HG02973 (cell line): Measurements from ENCODE around the gene UBAC2.

Source experiments
- ATAC-seq: cut with Tn5 transposase; IDR thresholded peaks from one replicate; pipeline ENCODE4 v1.9.1; 2021; ENCODE audit warnings: moderate library complexity; ENCODE audit not compliant: unreplicated experiment

Gene UBAC2

GRCh38 chr13:99370481-99371275, 170.0 kb downstream of the UBAC2 start:
- no peak for ATAC-seq

DNA sequence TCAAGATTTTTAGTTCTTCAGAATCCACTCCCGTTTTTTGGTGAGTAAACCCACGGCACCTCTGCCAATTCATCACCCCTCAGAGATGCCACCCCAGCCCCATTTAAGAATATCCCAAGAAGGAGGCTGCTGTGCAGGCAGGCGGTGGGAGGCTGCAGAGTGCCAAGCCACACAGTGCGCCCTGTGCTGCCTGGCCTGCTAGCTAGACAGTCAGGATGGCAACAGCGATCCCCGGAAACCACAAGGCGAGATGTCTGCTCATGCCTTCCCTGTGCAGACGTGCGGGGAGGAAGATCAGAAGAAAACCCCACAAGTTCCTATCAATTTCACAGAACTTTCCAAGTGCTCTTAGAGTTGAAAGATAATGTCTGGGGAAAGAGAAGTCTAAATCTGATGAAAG, 171.3 kb downstream of the UBAC2 start:
- no peak for ATAC-seq

DNA sequence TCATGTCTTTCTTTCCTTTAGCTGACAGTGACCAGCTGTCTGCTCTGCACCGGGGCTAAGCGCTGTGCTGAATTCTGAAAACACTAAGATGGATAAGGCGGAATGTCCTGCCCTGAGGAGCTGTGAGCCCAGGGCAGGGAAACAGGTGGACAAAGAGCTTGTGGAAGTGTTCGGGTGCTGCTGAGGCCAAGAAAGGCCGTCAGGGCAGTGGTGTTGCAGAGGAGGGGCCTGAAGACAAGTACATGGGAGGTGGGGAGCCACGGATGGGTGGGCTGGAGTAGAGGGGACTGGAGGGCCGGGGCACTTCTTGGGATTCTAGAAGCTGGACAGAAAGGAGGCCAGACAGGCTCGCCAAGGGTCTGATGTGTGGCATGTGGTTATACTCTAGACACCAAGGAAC, 172.8 kb downstream of the UBAC2 start:
- no peak for ATAC-seq

GRCh38 chr13:99374169-99374991, 173.7 kb downstream of the UBAC2 start:
- peak; percentile 30 for ATAC-seq

DNA sequence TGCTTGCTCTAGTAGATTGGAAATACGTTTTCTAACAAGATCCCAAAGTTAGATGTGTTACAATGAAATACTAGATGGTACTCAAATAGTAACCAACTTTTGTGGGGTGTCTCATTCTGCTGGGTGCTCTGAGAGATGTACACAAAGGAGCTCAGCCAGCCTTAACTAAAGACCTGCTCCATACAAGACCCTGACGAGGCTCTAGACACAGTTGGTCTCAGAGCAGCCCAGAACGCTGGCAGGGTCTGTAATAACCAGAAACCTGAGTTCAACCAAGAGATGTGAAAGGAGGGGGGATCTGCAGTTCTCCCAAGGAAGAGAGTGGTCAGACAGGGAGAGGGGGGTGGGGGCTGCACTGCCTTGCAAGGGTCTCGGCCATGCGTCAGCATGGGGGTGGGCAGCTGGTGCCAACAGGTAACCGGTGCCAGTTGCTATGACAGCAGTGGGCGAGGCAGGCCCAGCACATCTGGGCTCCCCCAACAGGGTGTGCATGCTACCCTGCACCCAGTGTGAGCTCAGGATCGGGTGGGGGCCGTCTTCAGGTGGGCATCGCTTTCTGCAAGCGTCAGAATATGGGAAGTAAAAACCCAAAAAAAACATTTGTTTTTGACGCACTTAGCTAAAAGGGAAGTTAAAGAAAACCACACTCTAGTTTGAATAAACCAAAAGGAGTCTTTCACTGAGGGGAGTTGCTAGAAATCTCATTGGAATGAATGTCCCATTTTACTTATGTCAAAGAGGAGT, 174.5 kb downstream of the UBAC2 start:
- ATAC-seq, result no peak

- no peak for ATAC-seq
These were observed 175.1 kb downstream of the UBAC2 start for GRCh38 chr13:99375738-99376080.

- peak; percentile 55 for ATAC-seq
These were observed 175.5 kb downstream of the UBAC2 start for GRCh38 chr13:99376132-99376531.

GRCh38 chr13:99376924-99377323, 176.3 kb downstream of the UBAC2 start:
- ATAC-seq, result no peak

DNA sequence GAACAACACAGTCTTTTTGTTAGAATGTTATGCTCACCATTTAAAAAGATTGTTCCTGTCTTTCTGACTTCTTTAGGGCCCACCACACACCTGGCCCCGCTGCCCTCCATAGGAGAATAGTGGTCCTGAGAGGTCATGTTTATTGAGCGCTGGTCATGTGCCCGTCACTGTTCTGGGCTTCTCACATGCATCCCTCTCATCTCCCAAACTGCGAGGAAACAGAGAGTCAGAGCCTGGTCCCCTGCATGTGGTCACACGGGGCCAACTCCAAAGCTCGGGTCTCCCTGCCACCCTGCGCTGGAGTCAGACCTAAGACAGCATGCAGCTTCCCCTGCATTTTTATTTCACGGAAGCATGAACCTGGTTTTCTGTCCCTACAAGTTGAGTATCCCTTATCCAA, 177.0 kb downstream of the UBAC2 start:
- ATAC-seq, result no peak

- no peak for ATAC-seq
These were observed 178.5 kb downstream of the UBAC2 start for GRCh38 chr13:99378985-99379733.

DNA sequence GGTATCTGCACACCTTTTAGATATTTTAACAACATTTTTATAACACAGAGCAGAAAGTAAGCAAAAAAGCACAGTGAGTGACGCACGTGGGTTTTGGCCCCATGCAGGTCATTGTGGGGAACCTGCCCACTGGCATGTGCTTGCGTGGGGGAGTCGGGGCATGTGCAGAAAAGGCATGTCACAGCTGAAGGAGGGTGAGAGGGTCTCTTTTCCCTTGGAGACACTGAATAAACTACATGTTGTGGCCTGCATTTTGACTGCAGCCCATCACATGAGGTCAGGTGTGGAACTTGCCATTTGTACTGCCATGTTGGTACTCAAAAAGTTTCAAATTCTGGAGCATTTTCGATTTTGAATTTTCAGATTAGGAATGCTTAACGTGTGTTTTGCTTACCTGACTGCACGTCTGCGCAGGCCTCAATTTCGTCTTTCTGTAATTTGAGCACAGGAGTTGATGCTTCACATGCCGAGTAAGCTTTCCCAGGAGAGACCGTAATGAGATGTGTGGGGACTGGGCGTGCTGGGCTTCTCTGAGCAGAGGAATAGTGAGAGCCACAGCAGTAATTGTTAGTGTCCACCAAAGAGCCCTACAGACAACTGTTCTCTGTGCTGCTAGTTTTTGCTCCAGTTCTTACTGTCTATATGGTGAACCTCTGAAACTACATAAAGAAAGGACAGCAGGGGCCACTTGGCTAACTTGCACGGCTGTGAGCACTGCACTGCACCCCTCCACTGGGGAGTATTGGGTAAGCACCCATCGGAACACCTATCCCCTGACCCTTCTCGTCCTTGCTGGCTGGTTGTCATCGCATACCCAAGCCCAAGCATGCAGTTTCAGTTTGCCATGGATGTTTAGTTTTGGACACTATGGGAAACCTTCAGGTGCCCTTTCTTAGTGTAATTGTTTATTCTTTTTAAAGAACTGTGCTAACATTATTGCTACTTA, 179.5 kb downstream of the UBAC2 start:
- ATAC-seq, result no peak

GRCh38 chr13:99380921-99381645, 180.4 kb downstream of the UBAC2 start:
- ATAC-seq, result peak; percentile 67

DNA sequence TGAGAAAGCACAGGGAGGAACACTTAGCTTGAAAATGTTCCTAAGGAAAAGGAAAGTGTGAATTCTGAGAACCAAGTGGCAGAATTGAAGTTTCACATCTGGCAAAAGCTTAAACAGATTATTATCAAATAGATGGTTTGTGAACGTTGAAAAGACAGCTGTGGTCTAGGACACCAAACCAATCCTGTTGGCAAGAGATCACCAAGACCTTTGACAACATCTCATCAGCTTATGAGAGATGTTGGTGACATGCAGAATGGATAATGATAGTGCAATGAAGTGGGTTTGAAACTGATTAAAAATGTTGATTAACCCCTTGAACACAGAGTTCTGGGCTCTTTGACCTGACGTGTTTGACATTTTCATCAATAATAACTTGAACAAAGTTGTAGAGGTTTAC, 181.1 kb downstream of the UBAC2 start:
- ATAC-seq, result no peak

DNA sequence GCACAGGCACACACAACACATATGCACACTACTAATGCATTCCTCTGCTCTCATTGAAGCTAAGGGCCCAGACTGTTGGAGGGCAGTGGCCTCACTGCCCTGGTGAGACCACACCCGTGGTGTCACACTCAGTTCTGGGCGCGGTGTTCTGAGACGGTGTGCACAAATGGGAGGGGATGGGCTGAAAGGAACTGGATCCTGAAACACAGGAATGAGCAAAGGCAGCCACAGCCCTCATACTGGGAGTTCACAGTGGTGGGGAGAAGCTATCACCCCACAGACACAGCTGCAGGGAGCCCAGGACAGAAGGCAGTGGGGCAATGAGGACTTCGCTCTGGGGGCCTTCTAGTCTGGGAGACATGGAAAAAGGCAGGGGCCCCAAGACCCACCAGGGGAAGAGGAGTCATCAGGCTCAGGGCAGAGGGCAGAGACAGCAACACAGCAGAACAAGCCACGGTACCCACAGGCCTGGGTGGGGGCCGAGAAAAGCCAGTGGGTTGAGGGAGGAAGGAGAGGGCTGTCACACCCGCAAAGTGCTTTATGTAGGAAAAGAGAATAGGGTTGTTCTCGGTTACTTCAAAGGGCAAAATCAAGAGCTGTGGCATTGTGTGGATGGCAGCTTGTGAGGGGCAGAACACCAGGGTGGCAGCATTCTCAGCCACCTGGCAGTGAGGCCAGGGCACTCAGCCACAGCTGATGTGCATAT, 181.9 kb downstream of the UBAC2 start:
- ATAC-seq, result no peak

GRCh38 chr13:99383511-99383921, 182.9 kb downstream of the UBAC2 start:
- no peak for ATAC-seq

DNA sequence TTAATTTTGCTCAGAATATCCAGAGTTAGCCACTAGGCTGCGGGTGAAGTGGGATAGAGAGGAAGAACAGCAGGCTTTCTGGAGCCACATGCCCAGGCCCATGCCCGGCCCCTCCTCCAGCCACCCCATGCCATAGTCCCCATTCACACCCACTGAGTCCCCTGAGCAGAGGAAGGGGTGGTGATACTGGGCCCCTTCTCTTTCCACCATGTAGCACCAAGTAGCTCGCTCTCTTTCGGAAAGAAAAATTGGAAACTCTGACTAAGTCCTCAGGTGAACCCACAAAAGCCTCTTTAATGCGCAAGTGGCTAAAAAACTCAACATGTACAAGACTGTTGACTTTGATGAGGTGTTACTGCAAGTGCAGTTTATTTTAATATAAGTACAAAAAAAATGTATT, 183.3 kb downstream of the UBAC2 start:
- no peak for ATAC-seq

DNA sequence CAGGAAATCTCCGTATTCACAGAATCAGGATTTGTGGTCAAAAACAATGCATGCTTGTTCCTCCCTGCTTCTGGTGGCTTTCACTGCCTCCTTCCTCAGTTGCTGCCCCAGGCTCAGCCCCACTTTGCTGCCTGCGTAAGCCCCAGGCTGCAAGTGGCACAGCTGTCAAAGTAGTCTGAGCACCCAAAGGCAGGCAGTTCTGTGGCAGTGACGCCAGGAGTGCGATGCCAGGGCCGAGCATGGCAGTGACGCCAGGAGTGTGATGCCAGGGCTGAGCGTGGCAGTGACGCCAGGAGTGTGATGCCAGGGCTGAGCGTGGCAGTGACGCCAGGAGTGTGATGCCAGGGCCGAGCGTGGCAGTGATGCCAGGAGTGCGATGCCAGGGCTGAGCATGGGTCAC, 183.8 kb downstream of the UBAC2 start:
- ATAC-seq, result no peak

DNA sequence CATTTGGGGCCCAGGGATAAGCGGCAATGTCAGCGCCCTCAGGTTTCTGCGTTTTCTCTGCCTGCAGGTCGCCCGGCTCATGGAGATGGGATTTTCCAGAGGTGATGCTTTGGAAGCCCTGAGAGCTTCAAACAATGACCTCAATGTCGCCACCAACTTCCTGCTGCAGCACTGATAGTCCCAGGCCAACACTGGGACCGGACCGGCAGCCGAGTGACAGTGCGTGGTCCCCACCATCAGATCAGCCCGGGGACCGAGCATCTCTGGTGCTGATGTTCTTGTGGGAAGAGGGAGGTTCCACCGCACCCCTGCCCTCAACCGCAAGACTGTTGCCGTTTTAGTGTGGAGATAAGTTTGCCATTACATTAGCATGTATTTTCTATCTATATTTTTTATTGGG, 184.5 kb downstream of the UBAC2 start:
- ATAC-seq, result no peak

- no peak for ATAC-seq
These were observed 185.3 kb downstream of the UBAC2 start for GRCh38 chr13:99385940-99386339.
